ENCODE results near the gene HRH3. TPM values are rescaled to one million over a fixed set of nuclear protein-coding genes. Genes with fewer than 3 reads are reported as not detected.

HRH3 gene
- total RNA-seq, 1 donor from 2014 or later = not detected

- Histone ChIP-seq H3K4me1 (peaks cover 32% of the 10 kb centered on the region), H3K4me3 (no peak overlapping the region), H3K9me3 (replicated peaks) (no peaks in the 10 kb centered on the region), H3K36me3 (peaks cover 65% of the 10 kb centered on the region), H3K27ac (replicated peaks) (no peak overlapping the region), H3K27me3 (ENCODE audit: low read depth) (no peaks in the 10 kb centered on the region)
- DNase-seq = no peak
- intact Hi-C loops (cut with micrococcal nuclease) = no loop called here
- TF ChIP-seq, protein P1, sequence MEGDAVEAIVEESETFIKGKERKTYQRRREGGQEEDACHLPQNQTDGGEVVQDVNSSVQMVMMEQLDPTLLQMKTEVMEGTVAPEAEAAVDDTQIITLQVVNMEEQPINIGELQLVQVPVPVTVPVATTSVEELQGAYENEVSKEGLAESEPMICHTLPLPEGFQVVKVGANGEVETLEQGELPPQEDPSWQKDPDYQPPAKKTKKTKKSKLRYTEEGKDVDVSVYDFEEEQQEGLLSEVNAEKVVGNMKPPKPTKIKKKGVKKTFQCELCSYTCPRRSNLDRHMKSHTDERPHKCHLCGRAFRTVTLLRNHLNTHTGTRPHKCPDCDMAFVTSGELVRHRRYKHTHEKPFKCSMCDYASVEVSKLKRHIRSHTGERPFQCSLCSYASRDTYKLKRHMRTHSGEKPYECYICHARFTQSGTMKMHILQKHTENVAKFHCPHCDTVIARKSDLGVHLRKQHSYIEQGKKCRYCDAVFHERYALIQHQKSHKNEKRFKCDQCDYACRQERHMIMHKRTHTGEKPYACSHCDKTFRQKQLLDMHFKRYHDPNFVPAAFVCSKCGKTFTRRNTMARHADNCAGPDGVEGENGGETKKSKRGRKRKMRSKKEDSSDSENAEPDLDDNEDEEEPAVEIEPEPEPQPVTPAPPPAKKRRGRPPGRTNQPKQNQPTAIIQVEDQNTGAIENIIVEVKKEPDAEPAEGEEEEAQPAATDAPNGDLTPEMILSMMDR (IDR thresholded peaks at IDR 0.05; ENCODE audit: borderline replicate concordance) = no peak
Observed at GRCh38 chr20:62258499-62259293, 38.6 kb upstream of the HRH3 start.

DNA sequence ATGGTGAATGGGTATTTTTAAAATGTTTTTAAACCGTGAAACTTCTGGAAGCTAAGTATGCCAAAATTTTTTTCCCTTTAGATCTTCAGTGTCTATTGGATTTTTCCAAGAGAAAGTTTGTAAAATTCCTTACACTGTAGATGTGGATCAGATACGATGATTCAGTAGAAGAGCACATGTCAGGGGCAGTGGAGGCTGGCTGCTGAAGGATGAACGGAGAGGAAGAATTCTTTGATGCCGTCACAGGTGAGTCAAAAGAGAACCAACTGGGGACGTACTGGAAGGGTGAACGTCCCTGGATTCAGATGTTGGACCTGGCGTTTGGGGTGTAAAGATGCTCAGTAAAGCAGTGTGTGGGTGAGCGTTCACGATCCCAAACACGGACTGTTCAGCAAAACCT, 35.9 kb upstream of the HRH3 start:
- no peak overlapping the region for H3K4me3 ChIP-seq
- TF ChIP-seq, protein P1 (IDR thresholded peaks at IDR 0.05; ENCODE audit: borderline replicate concordance) = no peak
- no peaks in the 10 kb centered on the region for H3K27me3 ChIP-seq (ENCODE audit: low read depth)
- H3K27ac ChIP-seq (replicated peaks) = no peak overlapping the region
- intact Hi-C loops (cut with micrococcal nuclease) = no loop called here
- H3K4me1 ChIP-seq = peaks cover 47% of the 10 kb centered on the region
- peaks cover 38% of the 10 kb centered on the region for H3K36me3 ChIP-seq
- no peak for DNase-seq
- no peaks in the 10 kb centered on the region for H3K9me3 ChIP-seq (replicated peaks)

DNA sequence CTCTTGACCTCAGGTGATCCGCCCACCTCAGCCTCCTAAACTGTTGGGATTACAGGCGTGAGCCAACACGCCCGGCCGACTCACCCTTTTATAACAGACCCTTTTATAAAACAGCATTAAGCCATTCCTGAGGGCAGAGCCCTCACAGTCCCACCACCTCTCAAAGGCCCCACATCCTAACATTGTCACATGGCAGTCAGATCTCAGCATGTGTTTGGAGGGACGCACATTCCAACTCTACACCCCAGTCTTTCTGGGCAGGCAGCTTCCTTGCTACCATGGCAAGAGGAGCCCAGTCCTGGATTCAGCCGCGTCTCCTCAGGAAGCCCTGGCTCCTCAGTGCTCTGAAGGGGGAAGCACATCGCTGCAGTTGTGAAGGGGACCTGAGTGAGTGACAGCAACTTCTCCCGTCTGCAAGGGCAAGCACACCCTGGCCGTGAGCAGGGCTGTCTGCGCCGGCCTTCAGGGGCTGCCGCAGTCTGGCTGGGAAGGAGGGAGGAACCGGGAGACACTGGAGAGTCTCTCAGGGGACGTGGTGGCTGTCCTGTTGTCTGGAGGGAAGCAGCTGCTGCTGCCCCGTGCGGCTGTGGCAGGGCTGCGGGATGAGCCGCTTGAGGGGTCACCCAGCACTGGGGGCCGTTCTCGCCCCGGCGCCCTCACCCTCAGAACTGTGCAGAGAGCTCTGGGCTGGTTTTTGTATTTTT, 34.1 kb upstream of the HRH3 start:
- no peak overlapping the region for H3K27ac ChIP-seq (replicated peaks)
- H3K4me1 ChIP-seq = peaks cover 59% of the 10 kb centered on the region
- intact Hi-C loops (cut with micrococcal nuclease) = no loop called here
- H3K27me3 ChIP-seq (ENCODE audit: low read depth) = no peaks in the 10 kb centered on the region
- no peak for DNase-seq
- no peaks in the 10 kb centered on the region for H3K9me3 ChIP-seq (replicated peaks)
- TF ChIP-seq, protein P1 (IDR thresholded peaks at IDR 0.05; ENCODE audit: borderline replicate concordance) = no peak
- no peak overlapping the region for H3K4me3 ChIP-seq
- peaks cover 20% of the 10 kb centered on the region for H3K36me3 ChIP-seq

DNA sequence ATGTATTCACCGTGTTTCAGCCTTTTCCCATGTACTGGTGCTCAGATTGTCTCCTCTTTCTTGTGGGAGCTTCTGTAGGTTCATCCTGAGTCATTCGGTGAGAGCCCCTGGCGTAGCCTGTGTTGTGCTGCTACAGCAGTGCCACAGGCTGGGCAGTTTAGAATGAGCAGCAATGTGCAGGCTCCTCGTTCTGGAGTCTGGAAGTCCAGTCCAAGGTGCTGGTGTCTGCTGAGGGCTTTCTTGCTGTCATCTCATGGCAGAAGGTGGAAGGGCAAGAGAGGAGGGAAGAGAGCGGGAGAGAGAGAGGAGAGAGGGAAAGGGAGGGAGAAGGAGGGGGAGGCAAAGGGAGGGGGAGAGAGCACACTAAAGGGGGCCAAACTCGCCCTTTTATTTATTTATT, 33.3 kb upstream of the HRH3 start:
- DNase-seq = no peak
- Histone ChIP-seq H3K27ac (replicated peaks) (no peak overlapping the region), H3K36me3 (peaks cover 16% of the 10 kb centered on the region), H3K9me3 (replicated peaks) (no peaks in the 10 kb centered on the region), H3K4me1 (peaks cover 59% of the 10 kb centered on the region), H3K4me3 (no peak overlapping the region), H3K27me3 (ENCODE audit: low read depth) (no peaks in the 10 kb centered on the region)
- intact Hi-C loops (cut with micrococcal nuclease) = no loop called here
- TF ChIP-seq, protein P1 (IDR thresholded peaks at IDR 0.05; ENCODE audit: borderline replicate concordance) = no peak

- peaks cover 16% of the 10 kb centered on the region for H3K36me3 ChIP-seq
- TF ChIP-seq, protein P1 (IDR thresholded peaks at IDR 0.05; ENCODE audit: borderline replicate concordance) = no peak
- H3K4me1 ChIP-seq = peaks cover 62% of the 10 kb centered on the region
- intact Hi-C loops (cut with micrococcal nuclease) = no loop called here
- H3K27me3 ChIP-seq (ENCODE audit: low read depth) = no peaks in the 10 kb centered on the region
- no peak for DNase-seq
- H3K27ac ChIP-seq (replicated peaks) = peak overlapping the region; percentile 8
- H3K9me3 ChIP-seq (replicated peaks) = no peaks in the 10 kb centered on the region
- no peak overlapping the region for H3K4me3 ChIP-seq
Observed at GRCh38 chr20:62252342-62252966, 32.4 kb upstream of the HRH3 start.

All from left ventricle myocardium inferior (tissue), 1 donor.